Thoracic aorta (tissue), 2 donors: ENCODE measurements around the gene PRKCB. TPM values are rescaled to one million over a fixed set of nuclear protein-coding genes. Genes with fewer than 3 reads are reported as not detected.

Experiments
- ATAC-seq: fragments of 150-250 bp; one replicate; pipeline ENCODE4 v1.8.0; 2017; ENCODE audit warnings: low read depth; ENCODE audit not compliant: insufficient number of reproducible peaks, low FRiP score
- DNase-seq: peaks from one replicate; pipeline ENCODE4 v3.0.0-alpha.2; 2020; ENCODE audit warnings: low spot score
- H3K27ac ChIP-seq, 2 donors: fragments of 200-600 bp; sonication (generic); 1 replicate in 1 of 2; 2 replicates in 1 of 2; pipeline ENCODE4 v1.5.1; 2016; ENCODE audit warnings: mild to moderate bottlenecking in 2 of 2, moderate library complexity in 2 of 2
- H3K27me3 ChIP-seq: fragments of 200-600 bp; sonication (generic); replicated peaks from 2 replicates; pipeline ENCODE4 v1.6.0; 2016; ENCODE audit warnings: mild to moderate bottlenecking; ENCODE audit not compliant: insufficient read depth
- H3K36me3 ChIP-seq: fragments of 200-600 bp; sonication (generic); one replicate; pipeline ENCODE4 v1.5.1; 2016
- H3K4me1 ChIP-seq, 2 donors: fragments of 200-600 bp; sonication (generic); 1 replicate in 1 of 2; 2 replicates in 1 of 2; pipeline versions ENCODE4 v1.5.1 to v1.6.0; 2016; ENCODE audit warnings: low read depth in 2 of 2, mild to moderate bottlenecking in 1 of 2; ENCODE audit not compliant: control insufficient read depth in 1 of 2
- H3K4me3 ChIP-seq: fragments of 200-600 bp; sonication (generic); 2 replicates; pipeline ENCODE4 v1.5.1; 2016; ENCODE audit warnings: mild to moderate bottlenecking
- H3K9me3 ChIP-seq: fragments of 200-600 bp; sonication (generic); 2 replicates; pipeline ENCODE4 v1.5.1; 2016
- CTCF ChIP-seq: fragments of 200-600 bp; sonication (generic); IDR thresholded peaks from one replicate; pipeline ENCODE4 v1.5.1; 2019; ENCODE audit warnings: antibody characterized with exemption
- total RNA-seq, 2 donors: library from RNA; depleted of rRNA; stranded (reverse); fragments of >200 nt; gene quantifications; one replicate each; pipeline versions ENCODE4 v1.1.0 to v1.2.3, GENCODE V29; 2016

PRKCB gene
- total RNA-seq, 2 donors from 2014 or later = 3.4 to 7.5 TPM

GRCh38 chr16:23801378-23801777 lies 34.4 kb upstream of the PRKCB start:
- no peak overlapping the region for H3K27ac ChIP-seq

GRCh38 chr16:23802776-23803175 lies 33.0 kb upstream of the PRKCB start:
- Histone ChIP-seq H3K27me3 (no peaks in the 10 kb centered on the region), H3K27ac (no peak overlapping the region), H3K36me3 (no peaks in the 10 kb centered on the region), H3K9me3 (no peaks in the 10 kb centered on the region), H3K4me1 (no peaks in the 10 kb centered on the region), H3K4me3 (no peak overlapping the region)
- DNase-seq (no peak), ATAC-seq (no peak)
- no peak for TF ChIP-seq CTCF

More at GRCh38 chr16:23801378-23801777, 34.4 kb upstream of the PRKCB start:
- no peak for ATAC-seq
- H3K36me3 ChIP-seq = no peaks in the 10 kb centered on the region
- no peak overlapping the region for H3K4me3 ChIP-seq
- H3K9me3 ChIP-seq = no peaks in the 10 kb centered on the region
- peak; percentile 8 for DNase-seq
- no peaks in the 10 kb centered on the region for H3K27me3 ChIP-seq
- H3K4me1 ChIP-seq = no peaks in the 10 kb centered on the region
- TF ChIP-seq CTCF = peak; percentile 56

GRCh38 chr16:23803591-23804123 lies 32.1 kb upstream of the PRKCB start:
- no peaks in the 10 kb centered on the region for H3K27me3 ChIP-seq
- TF ChIP-seq CTCF = peak; percentile 22
- no peaks in the 10 kb centered on the region for H3K4me1 ChIP-seq
- no peaks in the 10 kb centered on the region for H3K9me3 ChIP-seq
- H3K27ac ChIP-seq = no peak overlapping the region
- ATAC-seq (no peak), DNase-seq (no peak)
- H3K4me3 ChIP-seq = peak overlapping the region; percentile 35
- H3K36me3 ChIP-seq = no peaks in the 10 kb centered on the region

GRCh38 chr16:23807028-23807427 lies 28.8 kb upstream of the PRKCB start:
- no peak for ATAC-seq
- Histone ChIP-seq H3K27ac (no peak overlapping the region), H3K4me1 (no peaks in the 10 kb centered on the region), H3K27me3 (no peaks in the 10 kb centered on the region), H3K9me3 (no peaks in the 10 kb centered on the region), H3K36me3 (no peaks in the 10 kb centered on the region), H3K4me3 (no peak overlapping the region)
- no peak for TF ChIP-seq CTCF
- DNase-seq = no peak

- Histone ChIP-seq H3K36me3 (no peaks in the 10 kb centered on the region), H3K27me3 (no peaks in the 10 kb centered on the region), H3K9me3 (no peaks in the 10 kb centered on the region), H3K4me3 (no peak overlapping the region), H3K27ac (no peak overlapping the region), H3K4me1 (no peaks in the 10 kb centered on the region)
- no peak for TF ChIP-seq CTCF
- DNase-seq = no peak
- no peak for ATAC-seq
Observed at GRCh38 chr16:23821467-23821866, 14.3 kb upstream of the PRKCB start.
